Stimulated activated CD4-positive, alpha-beta T cell treated with anti-CD3 and anti-CD28 coated beads, Interleukin-4, amount 100 ng/mL, for 24 hours (primary cell): ENCODE data around the gene FOXA3.

Experiments used
- DNase-seq: peaks from one replicate; pipeline ENCODE4 v3.0.0-alpha.2; 2020

FOXA3 gene

GRCh38 chr19:45863840-45864628, at the start of gene FOXA3:
TSS of gene FOXA3 (plus strand) at chr19:45864326. CDS start at chr19:45864457, 131 bp downstream.
- peak; percentile 55 for DNase-seq

GRCh38 chr19:45814851-45815480, 49.2 kb upstream of the FOXA3 start, which contains the start of gene RSPH6A:
TSS of gene RSPH6A (minus strand) at chr19:45815308. CDS start at chr19:45815176, 132 bp downstream.
- DNase-seq: no peak

DNA sequence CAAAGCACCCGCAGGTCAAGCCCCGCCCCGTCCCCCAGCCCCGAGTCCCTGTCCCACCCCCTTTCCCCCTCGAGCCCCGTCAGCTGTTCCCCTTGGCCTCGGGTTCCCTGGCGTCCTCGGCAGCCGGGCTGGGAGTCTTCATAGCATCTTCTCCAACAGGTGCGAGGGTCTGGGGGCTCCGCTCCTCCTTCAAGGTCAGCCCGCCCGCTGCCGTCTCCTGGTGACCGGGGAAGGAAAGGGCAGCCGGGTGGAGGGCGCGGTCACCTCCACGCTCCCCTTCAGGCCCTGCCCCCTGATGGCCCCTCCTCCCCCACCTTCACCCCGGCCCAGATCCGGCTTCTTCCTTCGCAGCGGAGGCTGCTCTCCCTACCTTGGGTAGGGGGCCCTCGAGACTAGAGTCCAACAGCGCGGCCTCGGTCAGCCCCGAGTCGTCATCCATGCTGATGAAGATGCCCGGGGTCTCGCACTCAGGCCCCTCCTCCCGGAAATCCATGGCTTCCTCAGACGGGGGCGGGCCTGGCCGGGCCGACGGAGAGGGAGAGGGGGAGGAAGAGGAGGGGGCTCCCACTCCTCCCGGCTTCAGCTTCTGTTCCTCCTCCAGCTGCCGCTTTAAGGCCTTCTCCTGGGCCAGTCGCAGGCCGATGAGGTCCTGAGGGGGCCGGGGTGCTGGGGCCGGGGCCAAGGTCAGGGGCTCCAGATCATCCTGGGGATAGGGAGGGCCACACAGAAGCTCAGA, 48.5 kb upstream of the FOXA3 start:
- no peak for DNase-seq

DNA sequence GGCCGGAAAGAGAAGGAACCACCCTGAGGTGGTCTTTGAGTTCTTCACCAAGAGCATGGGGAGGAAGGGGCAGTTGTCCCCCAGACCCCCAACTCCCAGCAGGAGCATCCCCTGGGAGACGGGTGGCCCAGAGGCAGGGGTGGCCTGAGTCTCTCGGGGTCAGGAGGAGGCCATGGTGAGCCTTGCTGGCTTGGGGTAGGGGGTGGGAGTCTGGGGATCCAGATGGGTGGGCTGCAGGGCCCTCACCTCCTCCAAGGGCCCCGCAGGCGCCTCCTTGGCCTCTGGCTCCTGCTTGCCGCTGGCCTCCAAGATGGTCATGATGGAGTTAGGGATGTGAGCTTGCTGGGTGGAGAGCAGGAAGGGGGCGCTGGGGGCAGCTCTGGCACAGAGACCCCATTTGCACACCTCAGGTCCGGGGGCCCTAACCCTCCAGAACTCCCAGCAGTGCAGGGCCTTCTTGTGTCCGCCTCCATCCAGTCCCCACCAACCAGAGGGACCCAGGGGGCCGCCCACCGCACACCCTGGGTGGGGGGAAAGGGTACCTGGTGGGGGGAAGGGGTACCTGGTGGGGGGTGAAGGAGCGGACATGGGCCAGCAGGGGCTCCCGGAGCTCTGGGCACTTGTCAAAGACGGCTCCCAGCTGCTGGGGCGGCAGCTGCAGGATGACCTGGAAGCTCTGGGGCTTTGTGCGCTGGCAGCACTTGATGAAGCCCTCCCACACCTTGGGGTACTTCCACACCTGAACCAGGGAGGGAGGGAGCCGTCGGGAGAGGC, 47.7 kb upstream of the FOXA3 start:
- no peak for DNase-seq

- DNase-seq: peak; percentile 97
Measured at GRCh38 chr19:45817010-45817724, 47.0 kb upstream of the FOXA3 start.

DNA sequence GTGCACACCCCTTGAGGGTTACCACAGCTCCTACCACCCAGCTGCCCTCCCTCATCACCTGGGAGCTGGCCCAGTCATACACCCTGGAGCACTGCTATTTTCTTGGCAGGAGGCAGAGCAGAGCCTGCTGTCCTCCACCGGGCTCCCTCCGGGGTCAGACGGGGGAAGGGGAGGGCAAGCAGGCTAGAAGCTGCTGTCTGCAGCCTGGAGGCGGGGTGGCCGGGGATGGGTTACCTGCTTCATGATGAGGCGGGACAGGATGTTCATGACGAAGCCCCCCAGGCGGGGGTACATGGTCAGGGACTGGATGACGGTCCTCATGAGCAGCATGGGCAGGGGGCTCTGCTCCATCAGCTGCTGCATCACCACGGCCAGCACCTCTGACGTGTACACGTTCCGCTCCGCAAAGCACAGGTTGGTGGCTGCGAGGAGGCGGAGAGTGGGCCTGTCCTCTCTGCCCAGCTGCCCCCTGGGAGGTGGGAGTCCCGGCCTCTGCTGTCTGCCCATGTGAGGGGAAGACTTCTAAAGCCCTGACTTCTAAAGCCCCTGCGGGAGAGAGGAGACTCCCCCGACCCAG, 46.3 kb upstream of the FOXA3 start:
- no peak for DNase-seq

GRCh38 chr19:45819769-45820168, 44.4 kb upstream of the FOXA3 start:
- no peak for DNase-seq

- no peak for DNase-seq
Measured at GRCh38 chr19:45820413-45821102, 43.6 kb upstream of the FOXA3 start.

DNA sequence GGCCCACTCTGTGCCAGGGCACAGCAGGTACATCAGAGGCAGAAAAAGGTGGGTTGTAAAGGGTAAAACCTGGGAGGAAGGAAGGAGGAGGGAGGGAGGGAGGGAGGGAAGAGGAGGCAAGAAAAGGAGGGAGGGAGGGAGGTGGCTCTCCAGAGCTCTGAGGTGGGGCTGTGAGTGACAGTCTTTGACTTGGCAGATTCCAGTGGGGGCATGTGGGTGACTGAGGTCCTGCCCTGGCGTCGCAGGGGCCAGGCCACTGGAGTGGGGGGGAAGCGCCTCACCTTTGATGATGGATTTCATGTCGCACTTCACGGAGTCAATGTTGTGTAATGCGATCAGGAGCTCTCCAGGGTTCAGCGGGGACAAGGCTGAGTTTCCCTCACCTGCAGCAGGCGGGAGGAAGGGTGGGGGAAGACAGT, 43.0 kb upstream of the FOXA3 start:
- DNase-seq: no peak

DNA sequence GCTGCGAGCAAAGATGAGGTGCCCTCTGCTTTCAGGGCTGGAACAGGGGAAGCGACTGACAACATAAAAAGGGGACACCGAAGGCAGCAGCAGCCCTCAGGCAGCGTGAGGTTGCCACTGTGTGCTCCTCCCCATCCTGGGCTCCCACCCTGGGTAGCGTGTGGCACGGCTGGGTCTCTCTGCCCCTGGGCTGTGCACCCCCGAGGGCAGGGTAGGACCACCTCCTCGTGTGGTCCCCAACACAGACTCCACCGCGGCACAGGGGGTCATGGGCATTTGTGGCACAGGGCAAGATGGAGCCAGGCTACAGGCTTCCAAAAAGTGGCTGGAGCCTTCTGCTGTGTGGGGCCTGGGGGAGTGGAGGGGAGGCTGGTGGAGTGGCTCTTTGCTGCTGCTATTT, 42.6 kb upstream of the FOXA3 start:
- DNase-seq: no peak

DNA sequence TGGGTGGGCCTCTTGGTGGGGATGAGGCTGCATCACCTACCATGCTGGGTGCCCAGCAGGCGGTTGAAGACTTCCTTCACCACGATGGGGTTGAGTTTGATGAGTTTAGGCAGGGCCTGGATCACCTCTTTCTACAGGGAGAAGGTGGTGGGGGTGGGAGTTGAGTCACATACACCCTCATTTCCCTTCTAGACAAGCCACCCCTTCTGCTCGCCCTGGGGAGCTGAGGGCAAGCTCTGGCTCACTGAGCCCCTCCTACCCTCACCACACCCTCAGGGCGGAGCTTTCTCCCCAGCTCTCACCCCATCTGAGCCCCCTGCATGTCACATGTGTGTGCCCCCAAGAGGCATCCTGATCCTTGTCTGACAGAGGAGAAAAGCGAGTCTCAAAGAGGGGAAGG, 41.4 kb upstream of the FOXA3 start:
- no peak for DNase-seq

GRCh38 chr19:45823182-45823581, 40.9 kb upstream of the FOXA3 start:
- DNase-seq: no peak

- no peak for DNase-seq
Measured at GRCh38 chr19:45824041-45824471, 40.1 kb upstream of the FOXA3 start.

- DNase-seq: no peak
Measured at GRCh38 chr19:45824531-45825262, 39.4 kb upstream of the FOXA3 start.

GRCh38 chr19:45825263-45825605, 38.9 kb upstream of the FOXA3 start:
- no peak for DNase-seq

DNA sequence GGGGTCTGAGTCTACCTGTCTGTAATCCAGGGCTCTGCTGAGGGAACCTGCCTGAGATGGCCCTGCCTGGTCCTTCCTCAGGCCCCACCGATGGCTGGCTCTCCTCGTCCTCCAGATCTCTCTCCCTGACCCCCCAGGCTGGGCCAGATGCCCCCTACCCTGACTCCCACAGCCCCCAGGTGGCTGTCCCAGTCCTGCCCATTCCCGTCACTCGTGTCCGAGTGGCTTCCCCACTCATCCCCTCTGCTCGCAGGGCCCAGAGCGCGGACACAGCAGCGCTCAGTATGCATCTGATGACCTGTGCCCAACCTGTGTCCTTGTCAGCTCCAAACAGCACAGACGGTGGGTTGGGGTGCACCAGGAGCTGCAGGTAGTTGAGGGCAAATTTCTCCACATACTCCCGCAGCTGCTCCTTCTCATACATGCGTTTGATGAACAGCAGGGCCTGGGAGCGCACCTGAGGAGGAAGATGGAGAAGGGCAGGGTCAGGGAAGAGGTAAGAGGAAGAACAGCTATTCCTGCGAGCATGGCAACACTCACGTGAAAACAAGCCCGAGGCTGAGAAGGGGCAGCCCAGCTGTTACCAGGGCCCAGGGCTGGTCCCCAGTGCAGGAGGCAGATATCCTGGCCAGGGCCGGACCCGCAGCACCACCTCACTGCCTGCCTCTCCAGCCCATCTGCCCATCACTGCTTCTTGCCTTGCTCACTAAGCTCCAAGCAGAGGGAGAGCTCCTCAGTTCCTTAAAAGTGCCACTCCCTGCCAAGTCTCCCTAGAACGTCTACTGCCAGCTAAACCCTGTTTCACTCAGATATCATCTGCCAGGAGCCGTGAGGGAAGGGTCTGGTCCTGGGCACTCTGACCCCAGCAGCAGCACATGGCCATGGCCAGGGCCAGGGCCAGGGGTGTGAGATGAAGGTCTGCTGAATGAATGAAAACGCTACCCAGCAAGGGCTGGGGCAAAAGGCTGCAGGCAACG, 37.9 kb upstream of the FOXA3 start:
- no peak for DNase-seq

GRCh38 chr19:45826934-45827333, 37.2 kb upstream of the FOXA3 start:
- DNase-seq: no peak

DNA sequence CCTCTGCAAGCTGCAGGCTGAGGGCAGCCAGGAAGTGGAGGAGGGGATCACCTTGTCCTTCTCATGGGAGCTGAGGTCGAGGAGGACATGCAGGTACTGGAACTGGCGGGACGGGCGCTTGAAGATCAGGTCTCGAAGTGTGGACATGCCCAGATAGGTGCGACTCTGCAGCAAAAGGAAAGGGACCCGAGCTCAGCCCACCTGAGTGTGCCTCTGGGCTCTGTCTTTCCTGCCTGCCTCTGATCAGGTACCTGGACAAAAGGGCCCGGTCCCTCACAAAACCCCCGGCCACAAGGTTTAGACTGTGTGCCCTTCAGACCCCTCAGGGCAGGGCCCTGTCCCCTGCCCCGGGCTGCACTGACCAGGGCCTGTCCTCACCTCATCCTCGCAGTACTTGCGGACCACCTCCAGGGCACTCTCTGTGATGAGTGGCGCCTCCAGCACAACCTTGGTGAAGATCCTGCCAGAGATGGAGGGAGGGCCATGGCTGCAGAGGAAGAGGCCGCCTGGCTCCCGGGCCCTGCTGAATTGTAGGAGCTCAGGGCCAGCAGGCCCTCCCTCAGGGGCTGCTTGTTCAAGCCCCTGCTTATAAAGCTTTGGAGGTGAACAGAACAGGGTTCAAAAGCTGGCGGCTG, 36.5 kb upstream of the FOXA3 start:
- DNase-seq: no peak

GRCh38 chr19:45828523-45828922, 35.6 kb upstream of the FOXA3 start:
- DNase-seq: no peak
